ENCODE data around the gene CDK7. TPM values are rescaled to one million over a fixed set of nuclear protein-coding genes. Genes with fewer than 3 reads are reported as not detected.

The CDK7 gene
- total RNA-seq, 1 donor from 2014 or later = 35.4 TPM

GRCh38 chr5:69300537-69301203, 66.0 kb downstream of the CDK7 start:
- Mint-ChIP-seq H3K4me3 (ENCODE audit: unreplicated experiment) (no peak overlapping the region), H3K4me1 (ENCODE audit: unreplicated experiment) (no peaks in the 10 kb centered on the region), H3K27me3 (ENCODE audit: unreplicated experiment) (no peaks in the 10 kb centered on the region), H3K27ac (ENCODE audit: unreplicated experiment) (no peak overlapping the region), H3K36me3 (ENCODE audit: unreplicated experiment) (peaks cover under 1% of the 10 kb centered on the region), H3K9me3 (ENCODE audit: unreplicated experiment) (no peaks in the 10 kb centered on the region)
- TF ChIP-seq CTCF (IDR thresholded peaks at IDR 0.05) = no peak
- DNase-seq (ENCODE audit: extremely low spot score, unreplicated experiment) = no peak

- Mint-ChIP-seq H3K36me3 (ENCODE audit: unreplicated experiment) (peaks cover 2% of the 10 kb centered on the region), H3K4me3 (ENCODE audit: unreplicated experiment) (no peak overlapping the region), H3K27ac (ENCODE audit: unreplicated experiment) (no peak overlapping the region), H3K9me3 (ENCODE audit: unreplicated experiment) (no peaks in the 10 kb centered on the region), H3K27me3 (ENCODE audit: unreplicated experiment) (no peaks in the 10 kb centered on the region), H3K4me1 (ENCODE audit: unreplicated experiment) (no peaks in the 10 kb centered on the region)
- no peak for TF ChIP-seq CTCF (IDR thresholded peaks at IDR 0.05)
- no peak for DNase-seq (ENCODE audit: extremely low spot score, unreplicated experiment)
Observed at GRCh38 chr5:69305512-69305911, 70.8 kb downstream of the CDK7 start.

- H3K4me3 Mint-ChIP-seq (ENCODE audit: unreplicated experiment) = no peak overlapping the region
Observed at GRCh38 chr5:69308046-69308553, 73.4 kb downstream of the CDK7 start.

GRCh38 chr5:69309380-69309779, 74.7 kb downstream of the CDK7 start:
- Mint-ChIP-seq H3K4me3 (ENCODE audit: unreplicated experiment) (no peak overlapping the region), H3K4me1 (ENCODE audit: unreplicated experiment) (no peaks in the 10 kb centered on the region), H3K27ac (ENCODE audit: unreplicated experiment) (no peak overlapping the region), H3K27me3 (ENCODE audit: unreplicated experiment) (no peaks in the 10 kb centered on the region), H3K9me3 (ENCODE audit: unreplicated experiment) (no peaks in the 10 kb centered on the region), H3K36me3 (ENCODE audit: unreplicated experiment) (peaks cover 2% of the 10 kb centered on the region)
- TF ChIP-seq CTCF (IDR thresholded peaks at IDR 0.05) = no peak
- DNase-seq (ENCODE audit: extremely low spot score, unreplicated experiment) = no peak

More at GRCh38 chr5:69308046-69308553, 73.4 kb downstream of the CDK7 start:
- Mint-ChIP-seq H3K27ac (ENCODE audit: unreplicated experiment) (no peak overlapping the region), H3K4me1 (ENCODE audit: unreplicated experiment) (no peaks in the 10 kb centered on the region), H3K36me3 (ENCODE audit: unreplicated experiment) (peaks cover 2% of the 10 kb centered on the region), H3K27me3 (ENCODE audit: unreplicated experiment) (no peaks in the 10 kb centered on the region), H3K9me3 (ENCODE audit: unreplicated experiment) (no peaks in the 10 kb centered on the region)
- no peak for DNase-seq (ENCODE audit: extremely low spot score, unreplicated experiment)
- TF ChIP-seq CTCF (IDR thresholded peaks at IDR 0.05) = no peak

GRCh38 chr5:69312459-69313160, 77.9 kb downstream of the CDK7 start:
- Mint-ChIP-seq H3K27ac (ENCODE audit: unreplicated experiment) (no peak overlapping the region), H3K4me3 (ENCODE audit: unreplicated experiment) (no peak overlapping the region), H3K27me3 (ENCODE audit: unreplicated experiment) (no peaks in the 10 kb centered on the region), H3K9me3 (ENCODE audit: unreplicated experiment) (no peaks in the 10 kb centered on the region), H3K36me3 (ENCODE audit: unreplicated experiment) (no peaks in the 10 kb centered on the region), H3K4me1 (ENCODE audit: unreplicated experiment) (no peaks in the 10 kb centered on the region)
- no peak for TF ChIP-seq CTCF (IDR thresholded peaks at IDR 0.05)
- no peak for DNase-seq (ENCODE audit: extremely low spot score, unreplicated experiment)

All from osteocyte (in vitro differentiated cells).